Spleen (tissue), 11 donors: Measurements from ENCODE around the gene ITPKC. TPM values are rescaled to one million over a fixed set of nuclear protein-coding genes. Genes with fewer than 3 reads are reported as not detected.
A peak's percentile ranks its signal among the peaks of the same experiment; 100 is the strongest.

Experiments used
- DNase-seq: peaks from one replicate; pipeline ENCODE4 v3.0.0-alpha.2; 2020
- H3K27ac ChIP-seq, 8 donors: fragments of 200-600 bp; sonication (generic) in 7 of 8; 1 replicate in 4 of 8; 2 replicates in 4 of 8; pipeline versions ENCODE4 v1.5.0 to v1.8.0; 2016 to 2021; ENCODE audit warnings: inconsistent platforms in 4 of 8, mild to moderate bottlenecking in 4 of 8, moderate library complexity in 1 of 8
- H3K27me3 ChIP-seq, 7 donors: fragments of 200-600 bp; sonication (generic) in 6 of 7; replicated peaks in 1 of 7; 1 replicate in 4 of 7; 2 replicates in 3 of 7; pipeline versions ENCODE4 v1.5.0 to v1.8.0; 2016 to 2021; ENCODE audit warnings: inconsistent platforms in 3 of 7, mild to moderate bottlenecking in 1 of 7
- H3K36me3 ChIP-seq, 6 donors: fragments of 200-600 bp; sonication (generic) in 5 of 6; 1 replicate in 4 of 6; 2 replicates in 2 of 6; pipeline versions ENCODE4 v1.5.0 to v1.8.0; 2016 to 2021; ENCODE audit warnings: inconsistent platforms in 2 of 6
- H3K4me1 ChIP-seq, 6 donors: fragments of 200-600 bp; sonication (generic) in 5 of 6; 1 replicate in 3 of 6; 2 replicates in 3 of 6; pipeline versions ENCODE4 v1.5.0 to v1.8.0; 2016 to 2021; ENCODE audit warnings: inconsistent platforms in 3 of 6
- H3K4me3 ChIP-seq, 8 donors: fragments of 200-600 bp; sonication (generic) in 7 of 8; 1 replicate in 4 of 8; 2 replicates in 4 of 8; pipeline versions ENCODE4 v1.5.0 to v1.8.0; 2016 to 2021; ENCODE audit warnings: inconsistent platforms in 4 of 8, mild to moderate bottlenecking in 4 of 8, moderate library complexity in 2 of 8
- H3K9me3 ChIP-seq, 8 donors: fragments of 200-600 bp; sonication (generic) in 7 of 8; 1 replicate in 4 of 8; 2 replicates in 4 of 8; pipeline versions ENCODE4 v1.5.0 to v1.8.0; 2016 to 2021; ENCODE audit warnings: inconsistent platforms in 4 of 8
- POLR2A ChIP-seq, 3 donors: fragments of 450-650 bp; IDR thresholded peaks; one replicate each; pipeline ENCODE4 v1.5.1; 2017; ENCODE audit warnings: antibody characterized with exemption in 3 of 3, mild to moderate bottlenecking in 1 of 3
- POLR2AphosphoS5 ChIP-seq, 3 donors: sonication (generic); formaldehyde crosslinking; IDR thresholded peaks; one replicate each; pipeline ENCODE4 v1.5.1; 2017; ENCODE audit warnings: antibody characterized with exemption in 3 of 3
- WGBS, 5 donors: extraction: QIAGEN DNeasy Blood & Tissue Kit in 3 of 5; methylation state at CpG; one replicate each; pipeline versions ENCODE4 v1.1.5 to v1.1.7; 2013 to 2018; 5-methylcytosine and 5-hydroxymethylcytosine counted together
- intact Hi-C: fragments of 100-400 bp; cut with DNase I; formaldehyde crosslinking; loops from one replicate; pipeline ENCODE4 v1.15.0; 2023; ENCODE audit warnings: low total_unique reads
- polyA plus RNA-seq, 3 donors: library from polyadenylated mRNA; stranded (reverse); fragments of 200-250 nt; gene quantifications; one replicate each; pipeline ENCODE4 v1.2.1, GENCODE V29; 2013
- total RNA-seq, 7 donors: library from RNA; depleted of rRNA in 3 of 7; stranded (reverse); fragments of >200 nt in 3 of 7; fragmentation: NEBNext Ultra II Directional in 4 of 7; extraction: Animal tissue kit (Norgen Biotek cat#: 25700) in 4 of 7; gene quantifications; one replicate each; pipeline versions ENCODE4 v1.1.0 to v1.2.1, GENCODE V29; 2016 to 2021
- TF ChIP-seq, protein P1 (sequence below), 11 experiments: fragments of 200-600 bp in 7 of 11; fragments of 450-650 bp in 4 of 11; sonication (generic) in 4 of 11; IDR thresholded peaks in 8 of 11; conservative IDR thresholded peaks in 3 of 11; 1 replicate in 7 of 11; 2 replicates in 4 of 11; pipeline versions ENCODE4 v1.4.0 to v1.8.0; 2016 to 2021; ENCODE audit warnings: antibody characterized with exemption in 11 of 11, inconsistent platforms in 4 of 11, mild to moderate bottlenecking in 1 of 11
- donor health status: healthy with polysubstance abuse.
- donor health status: DM: no; HTN: no; CAD: no; lungs with moderate emphysema.
- donor health status: DM: no; HTN: no; CAD: no.
- donor health status: Bipolar disorder and iron deficiency.
- donor health status: healthy.
- donor health status: DM: no; HTN: no; CAD: no.
- donor health status: DM: yes; HTN: yes; CAD: no.

Gene ITPKC
- total and polyA plus RNA-seq, 10 donors: 6.8 to 39.2 (median 15.2) TPM

GRCh38 chr19:40755791-40756190, 38.9 kb downstream of the ITPKC start:
- Histone ChIP-seq H3K4me1 (peaks cover 47 to 94% (median 64%) of the 10 kb centered on the region in 6 donors), H3K4me3 (peak overlapping the region in 1 of 8 donors; percentile 93), H3K27ac (peak overlapping the region in 6 of 8 donors; percentile 43 to 97 (median 80)), H3K9me3 (no peaks in the 10 kb centered on the region), H3K36me3 (peaks cover 0 to 69% (median 45%) of the 10 kb centered on the region in 6 donors), H3K27me3 (no peaks in the 10 kb centered on the region)
- WGBS, 5 donors: 87 to 97% (median 94%) methylated on average over 8 of the region's 8 CpGs
- DNase-seq: no peak
- intact Hi-C loops: loop anchor here (10.0 kb wide), 1 partner anchor 49 kb away; no protein-coding TSS in a partner anchor
- TF ChIP-seq POLR2A (IDR thresholded peaks at IDR 0.05): no peak
- TF ChIP-seq, protein P1, sequence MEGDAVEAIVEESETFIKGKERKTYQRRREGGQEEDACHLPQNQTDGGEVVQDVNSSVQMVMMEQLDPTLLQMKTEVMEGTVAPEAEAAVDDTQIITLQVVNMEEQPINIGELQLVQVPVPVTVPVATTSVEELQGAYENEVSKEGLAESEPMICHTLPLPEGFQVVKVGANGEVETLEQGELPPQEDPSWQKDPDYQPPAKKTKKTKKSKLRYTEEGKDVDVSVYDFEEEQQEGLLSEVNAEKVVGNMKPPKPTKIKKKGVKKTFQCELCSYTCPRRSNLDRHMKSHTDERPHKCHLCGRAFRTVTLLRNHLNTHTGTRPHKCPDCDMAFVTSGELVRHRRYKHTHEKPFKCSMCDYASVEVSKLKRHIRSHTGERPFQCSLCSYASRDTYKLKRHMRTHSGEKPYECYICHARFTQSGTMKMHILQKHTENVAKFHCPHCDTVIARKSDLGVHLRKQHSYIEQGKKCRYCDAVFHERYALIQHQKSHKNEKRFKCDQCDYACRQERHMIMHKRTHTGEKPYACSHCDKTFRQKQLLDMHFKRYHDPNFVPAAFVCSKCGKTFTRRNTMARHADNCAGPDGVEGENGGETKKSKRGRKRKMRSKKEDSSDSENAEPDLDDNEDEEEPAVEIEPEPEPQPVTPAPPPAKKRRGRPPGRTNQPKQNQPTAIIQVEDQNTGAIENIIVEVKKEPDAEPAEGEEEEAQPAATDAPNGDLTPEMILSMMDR (IDR thresholded peaks at IDR 0.05 in 8 of 11, conservative IDR thresholded peaks at IDR 0.05 in 3 of 11): no peak

DNA sequence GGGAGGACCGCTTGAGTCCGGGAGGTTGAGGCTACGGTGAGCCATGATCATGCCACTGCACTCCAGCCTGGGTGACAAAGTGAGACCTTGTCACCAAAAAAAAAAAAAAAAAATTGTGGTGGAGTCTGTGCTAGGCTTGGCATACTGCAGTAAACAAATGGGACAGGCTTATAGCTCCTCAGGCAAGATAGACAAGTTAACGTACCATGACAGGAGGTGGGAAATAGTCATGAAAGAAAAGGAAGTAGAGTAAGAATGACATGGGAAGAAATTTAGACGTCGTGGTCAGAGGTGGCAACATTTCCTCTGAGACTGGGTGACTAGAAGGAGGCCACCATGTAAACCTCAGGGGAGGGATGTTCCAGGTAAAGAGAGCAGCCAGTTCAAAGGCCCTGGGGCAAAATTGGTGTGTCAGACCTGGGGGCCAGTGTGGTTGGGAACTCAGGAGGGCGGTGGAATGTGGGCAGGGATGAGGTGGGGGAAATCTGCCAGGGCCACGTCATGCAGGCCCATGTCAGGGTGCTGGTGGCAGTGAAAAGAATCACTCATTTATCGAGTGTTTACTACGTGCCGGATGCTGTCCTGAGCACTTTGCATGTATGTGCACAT, 39.7 kb downstream of the ITPKC start:
- H3K36me3 ChIP-seq: peaks cover 0 to 77% (median 54%) of the 10 kb centered on the region in 6 donors

DNA sequence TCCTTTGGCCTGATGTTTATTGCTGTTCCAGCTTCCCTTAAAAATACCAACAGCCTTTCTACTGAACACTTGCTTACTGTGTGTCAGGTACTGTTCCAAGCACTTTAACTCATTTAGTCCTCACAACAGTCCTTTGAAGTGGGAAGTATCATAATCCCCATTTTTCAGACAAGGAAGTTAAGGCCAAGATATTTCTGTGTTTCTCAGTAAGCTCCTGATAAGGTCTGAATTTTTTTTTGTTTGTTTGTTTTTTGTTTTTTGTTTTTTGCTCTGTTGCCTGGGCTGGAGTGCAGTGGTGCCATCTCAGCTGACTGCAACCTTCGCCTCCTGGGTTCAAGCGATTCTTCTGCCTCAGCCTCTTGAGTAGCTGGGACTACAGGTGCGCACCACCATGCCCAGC, 41.6 kb downstream of the ITPKC start:
- no peak for DNase-seq
- H3K4me1 ChIP-seq: peaks cover 36 to 96% (median 64%) of the 10 kb centered on the region in 6 donors
- H3K36me3 ChIP-seq: peaks cover 10 to 95% (median 72%) of the 10 kb centered on the region in 6 donors
- 95 to 99% (median 97%) methylated on average over 3 of the region's 3 CpGs for WGBS, 5 donors
- no peak overlapping the region for H3K4me3 ChIP-seq
- H3K9me3 ChIP-seq: no peaks in the 10 kb centered on the region
- no peaks in the 10 kb centered on the region for H3K27me3 ChIP-seq
- TF ChIP-seq, protein P1 (IDR thresholded peaks at IDR 0.05 in 8 of 11, conservative IDR thresholded peaks at IDR 0.05 in 3 of 11): no peak
- TF ChIP-seq POLR2A (IDR thresholded peaks at IDR 0.05) (no peak), POLR2AphosphoS5 (IDR thresholded peaks at IDR 0.05) (no peak)
- H3K27ac ChIP-seq: peak overlapping the region in 2 of 8 donors; percentile 13 to 49
- intact Hi-C loops: loop anchor here (10.0 kb wide), 1 partner anchor 46 kb away; no protein-coding TSS in a partner anchor

More for the DNA sequence above, 39.7 kb downstream of the ITPKC start:
- peak overlapping the region in 6 of 8 donors; percentile 27 to 84 (median 61) for H3K27ac ChIP-seq
- DNase-seq: no peak
- H3K9me3 ChIP-seq: no peaks in the 10 kb centered on the region
- TF ChIP-seq POLR2A (IDR thresholded peaks at IDR 0.05) (no peak), POLR2AphosphoS5 (IDR thresholded peaks at IDR 0.05) (peak in 2 of 3 donors; percentile 7 to 15)
- TF ChIP-seq, protein P1 (IDR thresholded peaks at IDR 0.05 in 8 of 11, conservative IDR thresholded peaks at IDR 0.05 in 3 of 11): no peak
- peak overlapping the region in 2 of 8 donors; percentile 2 to 93 for H3K4me3 ChIP-seq
- 63 to 66% (median 64%) methylated on average over 10 to 11 of the region's 11 CpGs for WGBS, 5 donors
- intact Hi-C loops: loop anchor here (10.0 kb wide), 1 partner anchor 48 kb away; no protein-coding TSS in a partner anchor
- H3K4me1 ChIP-seq: peaks cover 47 to 99% (median 69%) of the 10 kb centered on the region in 6 donors
- H3K27me3 ChIP-seq: no peaks in the 10 kb centered on the region

GRCh38 chr19:40759352-40759751, 42.4 kb downstream of the ITPKC start:
- Histone ChIP-seq H3K27ac (peak overlapping the region in 4 of 8 donors; percentile 16 to 83 (median 52)), H3K36me3 (peaks cover 12 to 97% (median 81%) of the 10 kb centered on the region in 6 donors), H3K4me3 (no peak overlapping the region), H3K9me3 (no peaks in the 10 kb centered on the region), H3K27me3 (no peaks in the 10 kb centered on the region), H3K4me1 (peaks cover 29 to 95% (median 57%) of the 10 kb centered on the region in 6 donors)
- TF ChIP-seq POLR2A (IDR thresholded peaks at IDR 0.05) (no peak), POLR2AphosphoS5 (IDR thresholded peaks at IDR 0.05) (peak in 2 of 3 donors; percentile 10 to 36)
- intact Hi-C loops: loop anchor here (10.0 kb wide), 1 partner anchor 45 kb away; no protein-coding TSS in a partner anchor
- DNase-seq: no peak
- 89 to 95% (median 93%) methylated on average over 13 of the region's 13 CpGs for WGBS, 5 donors
